ENCODE results near the gene YJEFN3. TPM values are rescaled to one million over a fixed set of nuclear protein-coding genes. Genes with fewer than 3 reads are reported as not detected.

Gene YJEFN3
- total RNA-seq, 1 experiment from 2014 or later = 16.6 TPM

GRCh38 chr19:19582471-19582870 lies 53.8 kb downstream of the YJEFN3 start:
- Mint-ChIP-seq H3K27ac (no peak overlapping the region; a peak in 2 of 7 replicates), H3K36me3 (ENCODE audit: insufficient read depth in 1 of 3, low read depth in 3 of 3) (no peaks in the 10 kb centered on the region), H3K4me3 (no peak overlapping the region), H3K4me1 (peaks cover 0 to 5% of the 10 kb centered on the region in 2 experiments; a peak in 1 of 4 replicates), H3K9me3 (no peaks in the 10 kb centered on the region), H3K27me3 (ENCODE audit: low read depth) (peaks cover 8% of the 10 kb centered on the region)
- H3K27ac ChIP-seq (ENCODE audit: insufficient read length, low read depth, low read length) = no peak overlapping the region
- no CpG with 5 or more reads among the region's 6 CpGs for WGBS (ENCODE audit: extremely low coverage, insufficient read length, low lambda C conversion rate)
- H3K79me2 ChIP-seq (ENCODE audit: insufficient read depth, low read length) = no peaks in the 10 kb centered on the region
- no peak overlapping the region for H3K4ac ChIP-seq (ENCODE audit: low read depth, low read length)
- H3K4me2 ChIP-seq (ENCODE audit: insufficient read depth, insufficient read length, low read length) = no peak overlapping the region
- H3K27me3 ChIP-seq (ENCODE audit: insufficient read depth, low read length) = no peaks in the 10 kb centered on the region
- no peak overlapping the region for H2BK20ac ChIP-seq (ENCODE audit: low read depth, low read length, poor library complexity, severe bottlenecking)
- H3K4me1 ChIP-seq (ENCODE audit: insufficient read depth, low read length) = no peaks in the 10 kb centered on the region
- no peaks in the 10 kb centered on the region for H4K20me1 ChIP-seq (ENCODE audit: control insufficient read depth, insufficient read depth, insufficient read length)
- H3K9ac ChIP-seq (ENCODE audit: extremely low read depth, insufficient read length, low read length) = no peak overlapping the region
- TF ChIP-seq CTCF (conservative IDR thresholded peaks at IDR 0.05) = no peak
- H3T11ph ChIP-seq (ENCODE audit: low read length) = no peak overlapping the region
- H3K79me1 ChIP-seq (ENCODE audit: insufficient read depth, low read depth, low read length, poor library complexity, severe bottlenecking) = no peaks in the 10 kb centered on the region
- no peak overlapping the region for H2AFZ ChIP-seq (ENCODE audit: low read length)
- DNase-seq = no peak
- no peak overlapping the region for H3K18ac ChIP-seq (ENCODE audit: insufficient read length, low read depth, low read length)
- H3K23me2 ChIP-seq (ENCODE audit: insufficient read length, low read depth, low read length, poor library complexity, severe bottlenecking) = no peaks in the 10 kb centered on the region
- H2AK5ac ChIP-seq (ENCODE audit: insufficient read length, low read length) = no peak overlapping the region
- H3K56ac ChIP-seq (ENCODE audit: insufficient read length, low read depth, low read length) = no peak overlapping the region
- H2BK12ac ChIP-seq (ENCODE audit: insufficient read length, low read depth, low read length) = no peak overlapping the region
- H3K9me3 ChIP-seq (ENCODE audit: control insufficient read depth, low read depth, low read length) = no peaks in the 10 kb centered on the region
- no peak overlapping the region for H2BK15ac ChIP-seq (ENCODE audit: low read depth, low read length)
- H4K8ac ChIP-seq (replicated peaks; ENCODE audit: insufficient read length, low read depth, low read length) = no peak overlapping the region
- H4K91ac ChIP-seq (ENCODE audit: insufficient read length, low read depth, low read length) = no peak overlapping the region
- no peak overlapping the region for H4K5ac ChIP-seq (ENCODE audit: insufficient read length, low read depth, low read length)
- no peak overlapping the region for H2BK5ac ChIP-seq (ENCODE audit: insufficient read length, low read length)
- H2BK120ac ChIP-seq (ENCODE audit: low read depth, low read length, poor library complexity, severe bottlenecking) = no peak overlapping the region
- no peak overlapping the region for H3K23ac ChIP-seq (ENCODE audit: insufficient read length, low read depth, low read length)
- H3K14ac ChIP-seq (ENCODE audit: insufficient read depth, low read length) = no peak overlapping the region; the same call in 1 of the 2 replicates

Data from H9 (cell line).